Thoracic aorta (tissue), 2 donors: ENCODE results near the gene TIMM8B. TPM values are rescaled to one million over a fixed set of nuclear protein-coding genes. Genes with fewer than 3 reads are reported as not detected.

Experiments used
- ATAC-seq: fragments of 150-250 bp; one replicate; pipeline ENCODE4 v1.8.0; 2017; ENCODE audit warnings: low read depth; ENCODE audit not compliant: insufficient number of reproducible peaks, low FRiP score
- DNase-seq: peaks from one replicate; pipeline ENCODE4 v3.0.0-alpha.2; 2020; ENCODE audit warnings: low spot score
- H3K27ac ChIP-seq, 2 donors: fragments of 200-600 bp; sonication (generic); 1 replicate in 1 of 2; 2 replicates in 1 of 2; pipeline ENCODE4 v1.5.1; 2016; ENCODE audit warnings: mild to moderate bottlenecking in 2 of 2, moderate library complexity in 2 of 2
- H3K27me3 ChIP-seq: fragments of 200-600 bp; sonication (generic); replicated peaks from 2 replicates; pipeline ENCODE4 v1.6.0; 2016; ENCODE audit warnings: mild to moderate bottlenecking; ENCODE audit not compliant: insufficient read depth
- H3K36me3 ChIP-seq: fragments of 200-600 bp; sonication (generic); one replicate; pipeline ENCODE4 v1.5.1; 2016
- H3K4me1 ChIP-seq, 2 donors: fragments of 200-600 bp; sonication (generic); 1 replicate in 1 of 2; 2 replicates in 1 of 2; pipeline versions ENCODE4 v1.5.1 to v1.6.0; 2016; ENCODE audit warnings: low read depth in 2 of 2, mild to moderate bottlenecking in 1 of 2; ENCODE audit not compliant: control insufficient read depth in 1 of 2
- H3K4me3 ChIP-seq: fragments of 200-600 bp; sonication (generic); 2 replicates; pipeline ENCODE4 v1.5.1; 2016; ENCODE audit warnings: mild to moderate bottlenecking
- H3K9me3 ChIP-seq: fragments of 200-600 bp; sonication (generic); 2 replicates; pipeline ENCODE4 v1.5.1; 2016
- total RNA-seq, 2 donors: library from RNA; depleted of rRNA; stranded (reverse); fragments of >200 nt; gene quantifications; one replicate each; pipeline versions ENCODE4 v1.1.0 to v1.2.3, GENCODE V29; 2016
- TF ChIP-seq, protein P1 (sequence below): fragments of 200-600 bp; sonication (generic); IDR thresholded peaks from one replicate; pipeline ENCODE4 v1.5.1; 2019; ENCODE audit warnings: antibody characterized with exemption

Gene TIMM8B
- total RNA-seq, 2 donors from 2014 or later, result 16.0 to 23.8 TPM

- Histone ChIP-seq H3K9me3 (no peaks in the 10 kb centered on the region), H3K4me1 (no peaks in the 10 kb centered on the region), H3K27me3 (no peaks in the 10 kb centered on the region), H3K27ac (no peak overlapping the region), H3K4me3 (no peak overlapping the region), H3K36me3 (peaks cover 21% of the 10 kb centered on the region)
- ATAC-seq (no peak), DNase-seq (no peak)
- TF ChIP-seq, protein P1, sequence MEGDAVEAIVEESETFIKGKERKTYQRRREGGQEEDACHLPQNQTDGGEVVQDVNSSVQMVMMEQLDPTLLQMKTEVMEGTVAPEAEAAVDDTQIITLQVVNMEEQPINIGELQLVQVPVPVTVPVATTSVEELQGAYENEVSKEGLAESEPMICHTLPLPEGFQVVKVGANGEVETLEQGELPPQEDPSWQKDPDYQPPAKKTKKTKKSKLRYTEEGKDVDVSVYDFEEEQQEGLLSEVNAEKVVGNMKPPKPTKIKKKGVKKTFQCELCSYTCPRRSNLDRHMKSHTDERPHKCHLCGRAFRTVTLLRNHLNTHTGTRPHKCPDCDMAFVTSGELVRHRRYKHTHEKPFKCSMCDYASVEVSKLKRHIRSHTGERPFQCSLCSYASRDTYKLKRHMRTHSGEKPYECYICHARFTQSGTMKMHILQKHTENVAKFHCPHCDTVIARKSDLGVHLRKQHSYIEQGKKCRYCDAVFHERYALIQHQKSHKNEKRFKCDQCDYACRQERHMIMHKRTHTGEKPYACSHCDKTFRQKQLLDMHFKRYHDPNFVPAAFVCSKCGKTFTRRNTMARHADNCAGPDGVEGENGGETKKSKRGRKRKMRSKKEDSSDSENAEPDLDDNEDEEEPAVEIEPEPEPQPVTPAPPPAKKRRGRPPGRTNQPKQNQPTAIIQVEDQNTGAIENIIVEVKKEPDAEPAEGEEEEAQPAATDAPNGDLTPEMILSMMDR, result no peak
Observed at GRCh38 chr11:112042961-112043304, 43.6 kb downstream of the TIMM8B start.

DNA sequence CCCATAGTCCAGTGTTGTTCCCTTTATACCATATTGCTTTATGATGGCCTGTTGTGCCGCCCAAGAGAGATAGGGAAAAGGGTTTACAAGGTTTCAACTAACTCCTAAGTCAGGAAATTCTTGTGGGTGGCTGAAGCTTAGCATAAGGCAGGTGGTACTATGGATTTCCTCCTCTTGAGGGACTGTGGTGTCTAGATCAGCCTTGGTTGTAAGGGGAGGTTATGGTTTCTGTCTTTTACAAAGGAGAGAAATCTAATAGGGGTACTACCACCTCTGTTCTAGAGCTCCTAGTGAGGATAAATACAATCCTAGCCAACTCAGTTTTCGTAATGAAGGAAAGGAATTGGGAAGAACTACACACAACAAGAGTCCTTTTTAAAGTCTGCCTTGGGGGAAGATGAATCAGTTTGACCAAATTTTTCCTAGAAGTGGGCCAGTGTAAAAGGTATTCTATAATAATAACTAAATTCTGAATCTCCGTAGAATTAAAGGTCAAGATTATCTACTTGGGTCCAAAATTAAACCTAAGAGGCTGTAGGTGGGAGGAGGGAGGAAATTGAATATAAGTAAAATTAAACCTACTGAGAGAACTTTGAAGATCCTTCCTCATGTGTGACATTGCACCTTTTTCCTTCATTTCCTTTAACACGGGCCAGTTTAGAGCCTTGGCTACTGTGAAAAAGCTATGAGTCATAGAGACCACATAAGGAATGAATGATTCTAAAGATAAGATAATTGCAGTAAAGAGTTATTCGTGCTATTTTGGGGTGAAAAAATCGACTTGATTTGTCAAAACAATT lies 44.2 kb downstream of the TIMM8B start:
- no peak for DNase-seq
- Histone ChIP-seq H3K9me3 (no peaks in the 10 kb centered on the region), H3K36me3 (peaks cover 25% of the 10 kb centered on the region), H3K4me3 (no peak overlapping the region), H3K4me1 (no peaks in the 10 kb centered on the region), H3K27ac (no peak overlapping the region), H3K27me3 (no peaks in the 10 kb centered on the region)
- ATAC-seq, result no peak
- TF ChIP-seq, protein P1, result no peak

GRCh38 chr11:112037527-112037926 lies 49.0 kb downstream of the TIMM8B start:
- no peak overlapping the region for H3K4me3 ChIP-seq
- no peaks in the 10 kb centered on the region for H3K4me1 ChIP-seq
- no peaks in the 10 kb centered on the region for H3K27me3 ChIP-seq
- no peak overlapping the region for H3K27ac ChIP-seq
- ATAC-seq, result no peak
- TF ChIP-seq, protein P1, result no peak
- H3K36me3 ChIP-seq, result peaks cover 25% of the 10 kb centered on the region
- H3K9me3 ChIP-seq, result no peaks in the 10 kb centered on the region
- DNase-seq, result no peak

Other genes starting within 250 kb of the TIMM8B start
- 10 to 100 TPM; 21.2 to 33.4 TPM for gene ALG9, start 215.2 kb downstream of the TIMM8B start, total RNA-seq
- gene FDXACB1, start 207.6 kb downstream of the TIMM8B start, total RNA-seq, result 1 to 10 TPM in 1 of 2 donors, under 1 TPM in 1; 0.71 to 1.8 TPM
- gene CFAP68, start 207.2 kb downstream of the TIMM8B start, total RNA-seq, result 1 to 10 TPM; 1.9 to 9.7 TPM
- 100 to 1,000 TPM; 325 to 387 TPM for gene CRYAB, start 175.0 kb downstream of the TIMM8B start, total RNA-seq
- 1 to 10 TPM; 2.2 to 3.1 TPM for gene HSPB2, start 174.0 kb downstream of the TIMM8B start, total RNA-seq
- gene C11orf52, start 167.8 kb downstream of the TIMM8B start, total RNA-seq, result 1 to 10 TPM in 1 of 2 donors, under 1 TPM in 1; 0.99 to 4.7 TPM
- 10 to 100 TPM; 92.7 to 94.2 TPM for gene DIXDC1, start 149.4 kb downstream of the TIMM8B start, total RNA-seq
- 10 to 100 TPM; 15.6 to 15.9 TPM for gene DLAT, start 61.3 kb downstream of the TIMM8B start, total RNA-seq
- gene PIH1D2, start 12.7 kb downstream of the TIMM8B start, total RNA-seq, result 1 to 10 TPM in 1 of 2 donors, not detected in 1; 2.2 TPM
- 10 to 100 TPM; 10.2 to 21.0 TPM for gene NKAPD1, start 12.5 kb downstream of the TIMM8B start, total RNA-seq
- gene SDHD, start 117 bp upstream of the TIMM8B start, total RNA-seq, result 10 to 100 TPM; 41.8 to 96.4 TPM
- gene IL18, start 77.3 kb upstream of the TIMM8B start, total RNA-seq, result 10 to 100 TPM; 12.3 to 12.7 TPM
- 1 to 10 TPM in 1 of 2 donors, under 1 TPM in 1; 0.54 to 1.4 TPM for gene TEX12, start 80.6 kb upstream of the TIMM8B start, total RNA-seq
- 10 to 100 TPM in 1 of 2 donors, 1 to 10 TPM in 1; 7.2 to 26.6 TPM for gene BCO2, start 88.8 kb upstream of the TIMM8B start, total RNA-seq
- gene PTS, start 139.7 kb upstream of the TIMM8B start, total RNA-seq, result 10 to 100 TPM; 22.1 to 27.3 TPM
- gene PLET1, start 174.1 kb upstream of the TIMM8B start, total RNA-seq, result not detected